Liver (tissue), 9 donors: Measurements from ENCODE around the gene ENGASE. TPM values are rescaled to one million over a fixed set of nuclear protein-coding genes. Genes with fewer than 3 reads are reported as not detected.

ENCODE experiments used
- DNase-seq: peaks from one replicate; pipeline ENCODE4 v3.0.0-alpha.2; 2017; ENCODE audit warnings: low spot score
- H3K27ac ChIP-seq, 2 donors: one replicate each; pipeline ENCODE4 v1.7.0; 2013; ENCODE audit warnings: inconsistent platforms in 2 of 2, low read length in 2 of 2, control low read depth in 1 of 2, low read depth in 1 of 2, mild to moderate bottlenecking in 1 of 2
- H3K27me3 ChIP-seq, 4 donors: one replicate each; pipeline versions ENCODE4 v1.6.1 to v1.7.0; 2013; ENCODE audit warnings: low read length in 3 of 4, inconsistent platforms in 1 of 4, mild to moderate bottlenecking in 1 of 4, moderate library complexity in 1 of 4; ENCODE audit not compliant: control insufficient read depth in 4 of 4, insufficient read depth in 4 of 4
- H3K36me3 ChIP-seq, 4 donors: one replicate each; pipeline versions ENCODE4 v1.6.1 to v1.7.0; 2013; ENCODE audit warnings: low read length in 3 of 4, mild to moderate bottlenecking in 3 of 4, low read depth in 1 of 4, moderate library complexity in 1 of 4; ENCODE audit not compliant: control insufficient read depth in 4 of 4, insufficient read depth in 3 of 4
- H3K4me1 ChIP-seq, 4 donors: one replicate each; pipeline versions ENCODE4 v1.6.1 to v1.7.0; 2013; ENCODE audit warnings: low read length in 3 of 4, mild to moderate bottlenecking in 3 of 4, moderate library complexity in 1 of 4; ENCODE audit not compliant: control insufficient read depth in 4 of 4, insufficient read depth in 4 of 4
- H3K4me3 ChIP-seq, 3 donors: one replicate each; pipeline versions ENCODE4 v1.6.1 to v1.7.0; 2013; ENCODE audit warnings: low read length in 3 of 3, control low read depth in 1 of 3, low read depth in 1 of 3, mild to moderate bottlenecking in 1 of 3
- H3K9ac ChIP-seq, 2 donors: one replicate each; pipeline ENCODE4 v1.7.0; 2013; ENCODE audit warnings: low read length in 2 of 2, mild to moderate bottlenecking in 2 of 2, moderate library complexity in 2 of 2, control low read depth in 1 of 2, low read depth in 1 of 2
- H3K9me3 ChIP-seq, 4 donors: one replicate each; pipeline versions ENCODE4 v1.6.1 to v1.7.0; 2013; ENCODE audit warnings: low read length in 3 of 4; ENCODE audit not compliant: control insufficient read depth in 4 of 4
- ATF3 ChIP-seq: IDR thresholded peaks from 2 replicates; pipeline ENCODE4 v1.6.1; 2016; ENCODE audit warnings: antibody characterized with exemption
- CTCF ChIP-seq: fragments of 150-350 bp; IDR thresholded peaks from 2 replicates; pipeline ENCODE4 v1.5.1; 2017; ENCODE audit warnings: improper control_type of control experiment, low read depth, low read length; ENCODE audit not compliant: missing input control
- EGR1 ChIP-seq, 2 donors: IDR thresholded peaks; 2 replicates each; pipeline ENCODE4 v1.6.1; 2016 to 2018; ENCODE audit warnings: antibody characterized with exemption in 2 of 2, low read depth in 2 of 2
- FOXA1 ChIP-seq: IDR thresholded peaks from 2 replicates; pipeline ENCODE4 v1.6.1; 2016; ENCODE audit warnings: antibody characterized with exemption
- FOXA2 ChIP-seq: IDR thresholded peaks from 2 replicates; pipeline ENCODE4 v1.6.1; 2016; ENCODE audit warnings: antibody characterized with exemption
- GABPA ChIP-seq, 2 donors: IDR thresholded peaks in 1 of 2; conservative IDR thresholded peaks in 1 of 2; 2 replicates each; pipeline ENCODE4 v1.6.1; 2016; ENCODE audit warnings: antibody characterized with exemption in 2 of 2, mild to moderate bottlenecking in 1 of 2, moderate library complexity in 1 of 2
- HNF4G ChIP-seq: IDR thresholded peaks from 2 replicates; pipeline ENCODE4 v1.6.1; 2016; ENCODE audit warnings: antibody characterized with exemption
- RAD21 ChIP-seq, 2 donors: IDR thresholded peaks; 2 replicates each; pipeline ENCODE4 v1.6.1; 2016; ENCODE audit warnings: antibody characterized with exemption in 2 of 2, mild to moderate bottlenecking in 2 of 2
- REST ChIP-seq: IDR thresholded peaks from 2 replicates; pipeline ENCODE4 v1.6.1; 2016; ENCODE audit warnings: antibody characterized with exemption, mild to moderate bottlenecking
- RXRA ChIP-seq, 2 donors: IDR thresholded peaks; 2 replicates each; pipeline ENCODE4 v1.6.1; 2017 to 2018; ENCODE audit warnings: antibody characterized with exemption in 2 of 2, mild to moderate bottlenecking in 1 of 2
- SP1 ChIP-seq: IDR thresholded peaks from 2 replicates; pipeline ENCODE4 v1.6.1; 2018; ENCODE audit warnings: antibody characterized with exemption, mild to moderate bottlenecking
- TAF1 ChIP-seq: conservative IDR thresholded peaks from 2 replicates; pipeline ENCODE4 v1.6.1; 2016; ENCODE audit warnings: antibody characterized with exemption, mild to moderate bottlenecking
- YY1 ChIP-seq: IDR thresholded peaks from 2 replicates; pipeline ENCODE4 v1.6.1; 2016; ENCODE audit warnings: antibody characterized with exemption, mild to moderate bottlenecking
- WGBS: extraction: QIAGEN DNeasy Blood & Tissue Kit; methylation state at CpG from one replicate; pipeline ENCODE4 v1.1.7; 2013; 5-methylcytosine and 5-hydroxymethylcytosine counted together
- polyA plus RNA-seq, 2 donors: library from polyadenylated mRNA; stranded (reverse) in 1 of 2; unstranded in 1 of 2; fragments of 200-250 nt in 1 of 2; fragments of >200 nt in 1 of 2; fragmentation: Nextera tagmentation in 1 of 2; extraction: Ambion mirVana in 1 of 2; gene quantifications; one replicate each; pipeline versions ENCODE4 v1.2.1 to v1.2.3, GENCODE V29; 2013 to 2015
- total RNA-seq, 2 donors: library from RNA; depleted of rRNA; stranded (reverse); fragments of >200 nt; gene quantifications; one replicate each; pipeline ENCODE4 v1.2.3, GENCODE V29; 2014
- TF ChIP-seq, protein P1 (sequence below): IDR thresholded peaks from 2 replicates; pipeline ENCODE4 v1.6.1; 2016; ENCODE audit warnings: antibody characterized with exemption
- TF ChIP-seq, protein P2 (sequence below): IDR thresholded peaks from 2 replicates; pipeline ENCODE4 v1.6.1; 2016; ENCODE audit warnings: antibody characterized with exemption
- donor health status: healthy.
- donor health status: healthy.
- donor health status: healthy.
- donor health status: healthy.
- donor health status: healthy.

Gene ENGASE
- total and polyA plus RNA-seq, 4 donors: 5.2 to 33.6 (median 7.8) TPM

DNA sequence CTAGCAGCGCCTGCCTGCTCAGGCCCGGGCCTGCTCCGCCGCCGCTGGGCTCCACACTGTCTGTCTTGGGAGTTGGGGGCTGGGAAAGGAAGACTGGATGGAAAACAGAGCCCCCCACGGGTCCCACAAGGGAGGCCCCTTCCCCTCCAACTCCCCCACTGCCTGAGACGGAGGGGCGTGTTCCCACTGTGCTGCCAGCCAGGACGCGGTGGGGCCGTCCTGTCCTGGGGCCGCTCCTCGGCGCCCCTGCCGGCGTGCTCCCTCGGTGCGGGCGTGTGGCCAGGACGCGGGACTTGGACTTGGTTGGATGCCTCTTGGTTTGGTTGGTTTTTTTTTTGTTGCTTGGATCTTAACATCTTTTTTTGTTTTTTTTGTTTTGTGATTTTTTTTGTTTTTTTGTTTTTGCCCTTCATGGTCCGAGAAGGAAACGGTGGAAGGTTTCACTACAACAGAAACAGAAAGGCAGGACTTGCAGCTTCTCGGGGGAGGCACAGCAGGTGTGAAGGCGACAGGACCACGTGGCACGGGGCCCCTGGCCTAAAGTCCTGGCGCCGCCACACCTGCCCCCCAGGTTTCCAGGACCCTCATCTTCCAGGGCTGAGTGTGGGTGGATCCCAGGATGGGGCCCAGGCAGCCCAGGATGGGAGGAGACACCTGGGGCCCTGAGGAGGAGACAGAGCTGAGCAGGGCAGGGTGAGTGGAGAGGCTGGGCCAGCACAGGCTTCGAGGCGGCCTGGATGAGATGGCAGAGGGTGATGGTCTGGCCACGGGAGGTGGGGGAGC lies 16.0 kb downstream of the ENGASE start:
- Histone ChIP-seq H3K4me1 (peaks cover 0 to 3% (median 0%) of the 10 kb centered on the region in 4 donors), H3K9ac (no peak overlapping the region), H3K27ac (no peak overlapping the region), H3K9me3 (no peaks in the 10 kb centered on the region), H3K27me3 (no peaks in the 10 kb centered on the region), H3K4me3 (no peak overlapping the region), H3K36me3 (peaks cover 0 to 11% (median 1%) of the 10 kb centered on the region in 4 donors)
- TF ChIP-seq YY1: no peak
- TF ChIP-seq RXRA (IDR thresholded peaks at IDR 0.05): no peak
- no peak for TF ChIP-seq SP1
- TF ChIP-seq FOXA2: no peak
- TF ChIP-seq TAF1: no peak
- TF ChIP-seq FOXA1: no peak
- TF ChIP-seq EGR1 (IDR thresholded peaks at IDR 0.05; ENCODE audit: low read depth in 2 of 2): no peak
- WGBS: 51% methylated on average over 32 of the region's 32 CpGs
- DNase-seq: no peak

DNA sequence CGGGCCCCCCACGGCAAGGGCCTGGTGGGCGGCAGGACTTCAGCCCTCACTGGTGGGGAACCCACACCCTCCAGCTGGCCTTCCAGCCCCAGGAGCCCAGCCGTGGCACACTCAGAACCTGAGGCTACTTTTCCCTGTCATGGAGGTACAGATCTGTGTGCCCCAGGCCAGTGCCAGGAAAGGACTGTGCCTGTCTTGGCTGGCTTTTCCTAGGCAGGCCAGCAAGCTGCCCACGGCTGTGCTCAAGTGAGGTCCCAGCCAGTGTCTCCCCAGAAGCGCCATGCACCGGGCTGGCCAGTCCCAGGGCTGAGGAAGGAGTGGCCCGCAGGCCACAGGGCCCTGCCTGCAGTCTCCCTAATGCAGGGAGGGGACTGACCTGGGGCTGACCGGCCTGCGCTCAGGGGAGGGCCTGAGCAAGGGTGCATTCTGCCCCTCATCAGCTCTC lies 16.6 kb downstream of the ENGASE start:
- DNase-seq: no peak

More for the DNA sequence above, 16.6 kb downstream of the ENGASE start:
- no peak overlapping the region for H3K9ac ChIP-seq
- 86% methylated on average over 10 of the region's 10 CpGs for WGBS
- no peak overlapping the region for H3K4me3 ChIP-seq
- peaks cover 0 to 3% (median 0%) of the 10 kb centered on the region in 4 donors for H3K4me1 ChIP-seq
- peaks cover 0 to 6% (median 1%) of the 10 kb centered on the region in 4 donors for H3K36me3 ChIP-seq
- H3K27ac ChIP-seq: no peak overlapping the region
- H3K27me3 ChIP-seq: peaks cover 0 to 2% (median 0%) of the 10 kb centered on the region in 4 donors
- TF ChIP-seq RXRA (IDR thresholded peaks at IDR 0.05): no peak
- TF ChIP-seq, protein P1, sequence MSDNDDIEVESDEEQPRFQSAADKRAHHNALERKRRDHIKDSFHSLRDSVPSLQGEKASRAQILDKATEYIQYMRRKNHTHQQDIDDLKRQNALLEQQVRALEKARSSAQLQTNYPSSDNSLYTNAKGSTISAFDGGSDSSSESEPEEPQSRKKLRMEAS: no peak
- no peak for TF ChIP-seq ATF3
- TF ChIP-seq TAF1: no peak
- no peak for TF ChIP-seq EGR1 (IDR thresholded peaks at IDR 0.05; ENCODE audit: low read depth in 2 of 2)
- TF ChIP-seq RAD21 (IDR thresholded peaks at IDR 0.05): no peak
- no peak for TF ChIP-seq FOXA1
- no peak for TF ChIP-seq GABPA (IDR thresholded peaks at IDR 0.05 in 1 of 2, conservative IDR thresholded peaks at IDR 0.05 in 1 of 2)
- no peak for TF ChIP-seq REST
- TF ChIP-seq, protein P2, sequence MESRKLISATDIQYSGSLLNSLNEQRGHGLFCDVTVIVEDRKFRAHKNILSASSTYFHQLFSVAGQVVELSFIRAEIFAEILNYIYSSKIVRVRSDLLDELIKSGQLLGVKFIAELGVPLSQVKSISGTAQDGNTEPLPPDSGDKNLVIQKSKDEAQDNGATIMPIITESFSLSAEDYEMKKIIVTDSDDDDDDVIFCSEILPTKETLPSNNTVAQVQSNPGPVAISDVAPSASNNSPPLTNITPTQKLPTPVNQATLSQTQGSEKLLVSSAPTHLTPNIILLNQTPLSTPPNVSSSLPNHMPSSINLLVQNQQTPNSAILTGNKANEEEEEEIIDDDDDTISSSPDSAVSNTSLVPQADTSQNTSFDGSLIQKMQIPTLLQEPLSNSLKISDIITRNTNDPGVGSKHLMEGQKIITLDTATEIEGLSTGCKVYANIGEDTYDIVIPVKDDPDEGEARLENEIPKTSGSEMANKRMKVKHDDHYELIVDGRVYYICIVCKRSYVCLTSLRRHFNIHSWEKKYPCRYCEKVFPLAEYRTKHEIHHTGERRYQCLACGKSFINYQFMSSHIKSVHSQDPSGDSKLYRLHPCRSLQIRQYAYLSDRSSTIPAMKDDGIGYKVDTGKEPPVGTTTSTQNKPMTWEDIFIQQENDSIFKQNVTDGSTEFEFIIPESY: no peak
- no peak for TF ChIP-seq HNF4G
- TF ChIP-seq CTCF: no peak
- no peaks in the 10 kb centered on the region for H3K9me3 ChIP-seq
